A673 (cell line): ENCODE data around the gene NFKB2.

ENCODE experiments used
- CTCF ChIP-seq: fragments of 300-800, 200-600 bp; sonication (generic); conservative IDR thresholded peaks from 2 replicates; pipeline ENCODE4 v1.5.1; 2017; ENCODE audit warnings: low read depth, mild to moderate bottlenecking, antibody characterized with exemption, low read length, moderate library complexity, mixed read lengths
- EZH2 ChIP-seq: fragments of 200-600 bp; sonication (generic); IDR thresholded peaks from 2 replicates; pipeline ENCODE4 v1.6.1; 2017; ENCODE audit warnings: borderline replicate concordance, low read depth, mild to moderate bottlenecking, mixed read lengths, antibody characterized with exemption, low read length; ENCODE audit not compliant: poor library complexity, severe bottlenecking

- TF ChIP-seq CTCF, result no peak
- TF ChIP-seq EZH2, result no peak
Measured at GRCh38 chr10:102409604-102410428, 14.3 kb downstream of the NFKB2 start.
